Keratinocyte (primary cell): ENCODE measurements around the gene CREB3L1. TPM values are rescaled to one million over a fixed set of nuclear protein-coding genes. Genes with fewer than 3 reads are reported as not detected.

Experiments used
- DNase-seq: peaks from one replicate; pipeline ENCODE4 v3.0.0-alpha.2; 2011; ENCODE audit warnings: low read depth, missing footprints, low spot score
- FAIRE-seq: peaks from 2 replicates; lab custom pipeline; 2011; peaks lifted over from hg19 to GRCh38; lab: Jason Lieb, UNC
- H2AFZ ChIP-seq: 2 replicates; pipeline ENCODE4 v1.6.0; 2012; ENCODE audit warnings: low read length, control low read depth, inconsistent platforms; ENCODE audit not compliant: control insufficient read depth
- H3K27ac ChIP-seq: 2 replicates; pipeline ENCODE4 v1.5.1; 2011; ENCODE audit warnings: low read length; ENCODE audit not compliant: control insufficient read depth, insufficient read depth
- H3K27me3 ChIP-seq: 3 replicates; pipeline ENCODE4 v1.6.0; 2011; ENCODE audit warnings: low read length; ENCODE audit not compliant: control insufficient read depth, insufficient read depth; ENCODE audit errors: extremely low read depth
- H3K36me3 ChIP-seq, 2 experiments: 2 replicates in 1 of 2; 3 replicates in 1 of 2; pipeline ENCODE4 v1.5.1; 2011; ENCODE audit warnings: low read length in 2 of 2, mild to moderate bottlenecking in 1 of 2; ENCODE audit not compliant: control insufficient read depth in 2 of 2, insufficient read depth in 2 of 2; ENCODE audit errors: extremely low read depth in 1 of 2
- H3K4me1 ChIP-seq: 3 replicates; pipeline ENCODE4 v1.5.1; 2011; ENCODE audit warnings: low read length; ENCODE audit not compliant: control insufficient read depth, insufficient read depth; ENCODE audit errors: extremely low read depth
- H3K4me2 ChIP-seq: 3 replicates; pipeline ENCODE4 v1.6.0; 2011; ENCODE audit warnings: low read depth, low read length; ENCODE audit not compliant: control insufficient read depth, insufficient read depth; ENCODE audit errors: extremely low read depth
- H3K4me3 ChIP-seq, 3 experiments: fragments of 200-600 bp in 1 of 3; sonication (generic) in 1 of 3; 2 replicates in 2 of 3; 3 replicates in 1 of 3; pipeline ENCODE4 v1.5.1; 2011 to 2016; ENCODE audit warnings: low read length in 3 of 3, mild to moderate bottlenecking in 3 of 3, control low read depth in 2 of 3, inconsistent platforms in 1 of 3, low read depth in 1 of 3, mixed read lengths in 1 of 3, mixed run types in 1 of 3, moderate library complexity in 1 of 3; ENCODE audit not compliant: control insufficient read depth in 2 of 3, insufficient read depth in 2 of 3; ENCODE audit errors: extremely low read depth in 1 of 3
- H3K79me2 ChIP-seq: 2 replicates; pipeline ENCODE4 v1.6.0; 2012; ENCODE audit warnings: low read length; ENCODE audit not compliant: control insufficient read depth, insufficient read depth
- H3K9ac ChIP-seq: 3 replicates; pipeline ENCODE4 v1.6.0; 2011; ENCODE audit warnings: low read length; ENCODE audit not compliant: control insufficient read depth, insufficient read depth; ENCODE audit errors: extremely low read depth
- H3K9me1 ChIP-seq: 3 replicates; pipeline ENCODE4 v1.6.0; 2011; ENCODE audit warnings: low read length; ENCODE audit not compliant: control insufficient read depth, insufficient read depth; ENCODE audit errors: extremely low read depth
- H3K9me3 ChIP-seq: 2 replicates; pipeline ENCODE4 v1.5.1; 2012; ENCODE audit warnings: low read depth, low read length; ENCODE audit not compliant: control insufficient read depth
- H4K20me1 ChIP-seq: 3 replicates; pipeline ENCODE4 v1.6.0; 2011; ENCODE audit warnings: low read length; ENCODE audit not compliant: control insufficient read depth, insufficient read depth; ENCODE audit errors: extremely low read depth
- EZH2 ChIP-seq: IDR thresholded peaks from one replicate; pipeline ENCODE4 v1.6.1; 2012; ENCODE audit warnings: inconsistent platforms, mild to moderate bottlenecking, low read length, moderate library complexity
- dilution Hi-C: fragments of 300-500 bp; cut with MboI; formaldehyde crosslinking; loops from one replicate; pipeline ENCODE4 v1.7.0; 2020; ENCODE audit warnings: low sequenced_read_pairs; ENCODE audit not compliant: extremely low pct_ligation_motif_present
- polyA plus RNA-seq, 5 experiments: library from polyadenylated mRNA; depleted of rRNA in 3 of 5; stranded (reverse) in 3 of 5; stranded (forward) in 1 of 5; unstranded in 1 of 5; fragments of >200 nt; gene quantifications; 1 replicate in 1 of 5; 2 replicates in 3 of 5; 3 replicates in 1 of 5; pipeline versions ENCODE4 v1.2.1 to v1.2.3, GENCODE V29; 2011 to 2012; ENCODE audit warnings: missing spikeins in 2 of 5, low read depth in 1 of 5, low replicate concordance in 1 of 5
- TF ChIP-seq, protein P1 (sequence below), 3 experiments: IDR thresholded peaks in 1 of 3; conservative IDR thresholded peaks in 1 of 3; optimal IDR thresholded peaks in 1 of 3; 2 replicates in 2 of 3; 3 replicates in 1 of 3; pipeline versions ENCODE3 to v1.5.1; 2011; ENCODE audit warnings: low read length in 3 of 3, mild to moderate bottlenecking in 3 of 3, moderate library complexity in 2 of 3, control low read depth in 1 of 3, inconsistent platforms in 1 of 3; ENCODE audit not compliant: insufficient read depth in 2 of 3; ENCODE audit errors: extremely low read depth in 1 of 3

The CREB3L1 gene
- polyA plus RNA-seq, 1 donor (not counting 4 experiments of a cell fraction or from before 2014, with no cell fraction given): not detected

DNA sequence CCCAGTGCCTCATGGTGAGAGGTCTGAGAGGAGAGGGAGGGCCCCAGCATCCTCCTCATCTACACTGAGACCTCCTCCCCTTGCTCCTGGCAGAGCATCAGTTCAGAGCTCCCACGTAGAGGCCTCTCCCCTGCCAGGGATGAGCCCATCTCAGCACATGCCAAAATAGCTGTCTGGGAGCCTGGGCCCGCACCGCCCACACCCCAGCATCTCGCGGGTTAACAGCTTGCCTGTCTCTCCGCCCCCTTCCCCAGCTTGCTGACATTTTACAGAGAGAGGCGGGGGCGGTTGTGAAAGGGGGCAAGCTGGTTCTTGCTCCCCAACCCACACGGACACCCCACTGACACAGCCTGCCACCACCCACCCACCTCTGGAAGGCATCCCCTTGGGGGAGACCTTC, 76.2 kb downstream of the CREB3L1 start:
- no peak overlapping the region for H3K27ac ChIP-seq
- H3K9me3 ChIP-seq: no peaks in the 10 kb centered on the region
- no peaks in the 10 kb centered on the region for H3K27me3 ChIP-seq
- H4K20me1 ChIP-seq: peaks cover 6% of the 10 kb centered on the region
- H2AFZ ChIP-seq: no peak overlapping the region
- TF ChIP-seq EZH2: no peak
- TF ChIP-seq, protein P1, sequence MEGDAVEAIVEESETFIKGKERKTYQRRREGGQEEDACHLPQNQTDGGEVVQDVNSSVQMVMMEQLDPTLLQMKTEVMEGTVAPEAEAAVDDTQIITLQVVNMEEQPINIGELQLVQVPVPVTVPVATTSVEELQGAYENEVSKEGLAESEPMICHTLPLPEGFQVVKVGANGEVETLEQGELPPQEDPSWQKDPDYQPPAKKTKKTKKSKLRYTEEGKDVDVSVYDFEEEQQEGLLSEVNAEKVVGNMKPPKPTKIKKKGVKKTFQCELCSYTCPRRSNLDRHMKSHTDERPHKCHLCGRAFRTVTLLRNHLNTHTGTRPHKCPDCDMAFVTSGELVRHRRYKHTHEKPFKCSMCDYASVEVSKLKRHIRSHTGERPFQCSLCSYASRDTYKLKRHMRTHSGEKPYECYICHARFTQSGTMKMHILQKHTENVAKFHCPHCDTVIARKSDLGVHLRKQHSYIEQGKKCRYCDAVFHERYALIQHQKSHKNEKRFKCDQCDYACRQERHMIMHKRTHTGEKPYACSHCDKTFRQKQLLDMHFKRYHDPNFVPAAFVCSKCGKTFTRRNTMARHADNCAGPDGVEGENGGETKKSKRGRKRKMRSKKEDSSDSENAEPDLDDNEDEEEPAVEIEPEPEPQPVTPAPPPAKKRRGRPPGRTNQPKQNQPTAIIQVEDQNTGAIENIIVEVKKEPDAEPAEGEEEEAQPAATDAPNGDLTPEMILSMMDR (optimal IDR thresholded peaks at IDR 0.05 in 1 of 3, IDR thresholded peaks at IDR 0.05 in 1 of 3, conservative IDR thresholded peaks at IDR 0.05 in 1 of 3; ENCODE audit: extremely low read depth in 1 of 3, insufficient read depth in 2 of 3, low read length in 3 of 3): no peak
- H3K9ac ChIP-seq: no peak overlapping the region
- dilution Hi-C loops: no loop called here
- no peak overlapping the region for H3K4me2 ChIP-seq
- peaks cover 64% of the 10 kb centered on the region for H3K4me1 ChIP-seq
- H3K79me2 ChIP-seq: peaks cover 89% of the 10 kb centered on the region
- H3K9me1 ChIP-seq: peaks cover 4% of the 10 kb centered on the region
- H3K4me3 ChIP-seq: no peak overlapping the region
- H3K36me3 ChIP-seq: peaks cover 9 to 28% of the 10 kb centered on the region in 2 experiments
- DNase-seq (no peak), FAIRE-seq (no peak)

DNA sequence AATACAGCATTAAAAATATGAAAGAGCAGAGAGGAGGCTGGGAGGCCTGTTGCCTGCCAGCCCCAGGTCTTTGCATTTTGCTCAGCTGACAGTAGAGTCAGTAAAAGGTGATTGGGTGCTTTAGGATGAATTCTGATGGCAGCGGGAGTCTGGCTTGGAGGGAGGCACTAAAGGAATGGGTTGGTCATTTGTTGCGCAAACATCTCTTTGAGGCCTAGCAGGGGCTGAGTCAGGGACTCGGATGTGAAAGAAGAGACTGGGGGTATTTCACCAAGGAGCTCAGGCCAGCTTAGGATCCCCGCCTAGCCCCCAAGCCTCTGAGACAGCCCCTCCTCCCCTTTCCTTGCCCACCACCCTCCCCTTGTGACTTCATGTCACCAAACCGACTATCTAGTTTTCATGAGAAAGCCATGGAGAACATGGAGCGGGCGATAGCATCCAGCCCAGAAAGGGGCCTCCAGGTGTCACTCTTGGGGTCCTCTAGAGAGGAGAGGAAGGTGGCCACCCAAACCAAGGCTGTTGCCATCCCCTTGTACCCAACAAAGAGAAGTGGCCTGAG, 79.5 kb downstream of the CREB3L1 start:
- peaks cover 79% of the 10 kb centered on the region for H3K79me2 ChIP-seq
- no peak for TF ChIP-seq EZH2
- TF ChIP-seq, protein P1 (optimal IDR thresholded peaks at IDR 0.05 in 1 of 3, IDR thresholded peaks at IDR 0.05 in 1 of 3, conservative IDR thresholded peaks at IDR 0.05 in 1 of 3; ENCODE audit: extremely low read depth in 1 of 3, insufficient read depth in 2 of 3, low read length in 3 of 3): no peak

More for the DNA sequence above, 79.5 kb downstream of the CREB3L1 start:
- H3K4me1 ChIP-seq: peaks cover 33% of the 10 kb centered on the region
- H3K9me3 ChIP-seq: no peaks in the 10 kb centered on the region
- FAIRE-seq (peak; percentile 44), DNase-seq (no peak)
- no peak overlapping the region for H2AFZ ChIP-seq
- H3K36me3 ChIP-seq: peaks cover 8 to 20% of the 10 kb centered on the region in 2 experiments
- no peak overlapping the region for H3K9ac ChIP-seq
- H3K9me1 ChIP-seq: peaks cover 2% of the 10 kb centered on the region
- dilution Hi-C loops: no loop called here
- H3K4me3 ChIP-seq: no peak overlapping the region
- H3K27me3 ChIP-seq: no peaks in the 10 kb centered on the region
- peak overlapping the region; percentile 29 for H3K27ac ChIP-seq
- H3K4me2 ChIP-seq: peak overlapping the region; percentile 45
- peaks cover 7% of the 10 kb centered on the region for H4K20me1 ChIP-seq
